NCI-H748 (cell line): ENCODE results near the gene SS18L1.
"Not testable (repeated sequence)": the region's sequence is repeated elsewhere in the genome, so short reads cannot be mapped to it uniquely, and the experiment has no call there.

Experiments
- DNase-seq: peaks from one replicate; lab custom pipeline; 2025; ENCODE audit not compliant: unreplicated experiment; lab: John Stamatoyannopoulos, UW

The SS18L1 gene

DNA sequence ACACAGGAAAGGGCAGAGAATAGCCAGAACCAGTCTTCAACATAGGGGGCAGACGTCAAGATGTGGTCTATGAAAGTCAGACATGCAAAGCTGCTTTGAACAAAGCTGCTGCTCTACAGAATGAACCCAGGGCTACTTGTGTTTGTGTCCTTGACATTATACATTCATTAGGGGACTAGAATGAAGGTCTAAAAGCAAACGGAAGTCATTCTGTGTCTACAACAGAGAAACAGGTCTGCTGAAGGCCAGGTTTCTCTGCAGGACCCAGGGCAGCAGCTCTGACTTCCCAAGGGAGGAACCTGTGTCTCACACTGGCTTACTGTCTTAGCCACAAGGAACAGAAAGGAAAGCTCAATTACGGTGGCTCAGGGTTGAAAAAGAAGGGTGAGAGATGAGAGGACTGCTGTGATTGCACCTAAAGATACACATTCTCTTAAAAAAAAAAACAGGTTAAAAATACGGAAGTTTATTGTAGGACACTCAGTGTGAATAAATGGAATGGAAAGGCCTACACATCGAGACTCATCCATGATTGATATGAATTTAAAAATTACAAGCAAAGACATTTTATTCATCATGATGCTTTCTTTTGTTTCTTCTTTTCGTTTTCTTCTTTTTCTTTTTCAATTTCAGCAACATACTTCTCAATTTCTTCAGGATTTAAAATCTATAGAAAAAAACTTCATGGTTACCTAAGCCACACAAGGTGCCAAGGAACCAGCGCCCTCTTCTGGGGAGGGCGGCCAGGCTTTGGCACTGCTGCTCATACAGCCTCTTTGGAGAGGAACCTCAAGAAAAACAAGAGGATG, 7.1 kb upstream of the SS18L1 start:
- peak; percentile 44 for DNase-seq

DNA sequence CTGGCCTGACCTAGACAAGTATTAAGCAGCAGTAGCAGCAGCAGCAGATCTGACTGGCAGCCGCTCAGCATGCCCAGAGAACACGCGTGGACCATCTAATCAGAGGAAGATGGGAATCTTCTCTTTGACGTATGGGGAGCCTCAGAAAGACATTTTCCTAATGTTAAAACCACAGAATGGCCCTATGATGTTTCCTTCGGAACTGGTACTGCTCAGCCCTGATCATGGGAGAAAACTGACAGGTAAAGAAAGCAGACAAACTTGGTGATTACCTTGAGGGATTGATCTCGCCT, 6.5 kb upstream of the SS18L1 start:
- no peak for DNase-seq

DNA sequence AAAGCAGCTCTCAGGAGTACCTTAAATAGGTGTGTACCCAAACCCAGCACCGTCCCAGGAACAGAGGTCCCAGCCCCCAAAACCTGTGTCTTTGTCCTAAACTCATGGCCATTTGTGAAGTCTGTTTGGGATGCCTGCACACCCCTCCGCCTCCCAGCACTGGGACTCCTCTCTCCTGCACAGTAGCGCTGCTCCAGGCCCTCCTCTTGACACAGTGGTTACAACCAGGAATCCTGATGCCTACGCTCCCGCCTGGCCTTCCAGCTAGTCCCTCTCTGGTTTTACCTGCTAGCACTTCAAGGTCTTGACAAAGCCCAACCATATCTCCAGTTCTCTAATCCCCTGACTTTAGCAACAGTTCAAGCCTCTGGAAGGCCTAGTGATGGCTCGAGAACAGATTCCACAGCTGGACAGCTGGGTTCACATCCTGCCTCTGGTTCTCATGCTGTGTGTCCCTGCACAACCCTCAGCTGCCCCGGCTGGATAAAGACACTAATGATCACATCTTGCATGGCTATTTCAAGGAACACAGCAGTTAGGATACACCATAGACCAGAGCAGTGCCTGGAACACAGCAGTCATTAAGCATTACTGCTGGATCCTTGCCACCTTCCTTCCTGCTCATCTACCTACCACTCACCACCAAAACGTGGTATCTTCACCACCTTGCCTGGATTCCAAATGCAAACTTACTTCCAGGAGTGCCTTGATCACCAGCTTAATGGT, 5.9 kb upstream of the SS18L1 start:
- no peak for DNase-seq

DNA sequence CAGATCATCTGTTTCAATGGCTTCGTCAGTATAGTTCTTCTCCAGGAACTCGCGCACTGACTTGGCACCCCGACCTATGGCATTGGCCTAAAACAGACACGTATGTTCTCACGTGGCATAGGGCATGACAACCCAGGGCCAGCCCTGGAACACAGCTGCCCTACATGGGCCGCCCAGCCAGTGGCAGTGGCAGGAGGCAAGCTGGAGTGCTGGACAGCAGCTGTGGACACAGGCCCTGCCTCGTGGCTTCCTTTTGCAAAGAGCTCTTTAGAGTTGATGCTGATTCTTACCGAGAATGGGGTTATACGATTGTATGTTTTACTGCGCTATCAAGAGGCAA, 5.4 kb upstream of the SS18L1 start:
- no peak for DNase-seq

DNA sequence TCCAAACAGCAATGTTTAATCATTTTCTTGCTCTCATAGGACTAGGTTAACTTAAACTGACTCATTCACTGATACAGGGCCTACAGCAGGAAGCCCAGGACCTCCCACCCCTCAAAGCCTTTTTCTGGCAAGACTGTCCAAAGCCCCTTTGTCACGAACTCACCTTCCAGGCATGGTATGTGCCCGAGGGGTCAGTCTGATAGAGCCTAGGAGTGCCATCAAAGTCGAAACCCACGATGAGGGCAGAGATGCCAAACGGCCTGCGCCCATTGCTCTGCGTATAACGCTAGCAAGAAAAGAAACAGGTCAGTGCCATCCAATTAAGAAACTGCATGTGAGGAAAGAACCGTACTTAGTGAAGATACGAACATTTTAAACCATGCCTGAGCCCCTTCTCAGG, 4.7 kb upstream of the SS18L1 start:
- no peak for DNase-seq

DNA sequence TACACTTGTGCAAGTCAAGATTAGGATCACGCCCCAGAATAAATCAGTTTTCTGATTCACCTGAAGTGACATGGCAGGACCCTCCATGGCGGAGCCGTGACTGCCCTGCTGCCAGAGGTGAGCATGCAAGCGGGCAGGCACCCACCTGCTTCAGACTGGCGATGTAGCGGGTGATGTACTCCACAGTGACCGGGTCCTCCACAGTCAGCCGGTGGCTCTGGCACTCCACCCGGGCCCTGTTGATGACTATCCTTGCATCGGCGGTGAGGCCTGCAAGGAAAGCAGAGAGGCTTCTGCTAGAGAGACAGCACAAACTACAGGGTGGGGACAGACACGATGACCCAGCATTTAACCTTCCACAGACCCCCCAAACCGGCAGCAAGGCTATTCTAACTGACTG, 3.9 kb upstream of the SS18L1 start:
- no peak for DNase-seq

DNA sequence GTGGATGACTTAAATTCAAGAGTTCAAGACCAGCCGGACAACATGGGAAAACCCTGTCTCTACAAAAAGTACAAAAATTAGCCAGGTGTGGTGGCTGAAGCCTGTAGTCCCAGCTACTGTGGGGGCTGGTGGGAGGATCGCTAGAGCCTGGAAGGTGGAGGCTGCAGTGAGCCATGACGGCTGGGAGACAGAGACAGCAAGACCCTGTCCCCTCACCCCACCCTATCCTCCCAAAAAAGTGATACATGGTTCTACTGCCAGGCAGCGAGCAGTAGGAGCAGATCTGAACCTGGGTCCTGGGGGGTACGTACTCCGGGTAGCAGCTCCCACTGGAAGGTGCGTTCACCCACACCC, 2.5 kb upstream of the SS18L1 start:
- no peak for DNase-seq

DNA sequence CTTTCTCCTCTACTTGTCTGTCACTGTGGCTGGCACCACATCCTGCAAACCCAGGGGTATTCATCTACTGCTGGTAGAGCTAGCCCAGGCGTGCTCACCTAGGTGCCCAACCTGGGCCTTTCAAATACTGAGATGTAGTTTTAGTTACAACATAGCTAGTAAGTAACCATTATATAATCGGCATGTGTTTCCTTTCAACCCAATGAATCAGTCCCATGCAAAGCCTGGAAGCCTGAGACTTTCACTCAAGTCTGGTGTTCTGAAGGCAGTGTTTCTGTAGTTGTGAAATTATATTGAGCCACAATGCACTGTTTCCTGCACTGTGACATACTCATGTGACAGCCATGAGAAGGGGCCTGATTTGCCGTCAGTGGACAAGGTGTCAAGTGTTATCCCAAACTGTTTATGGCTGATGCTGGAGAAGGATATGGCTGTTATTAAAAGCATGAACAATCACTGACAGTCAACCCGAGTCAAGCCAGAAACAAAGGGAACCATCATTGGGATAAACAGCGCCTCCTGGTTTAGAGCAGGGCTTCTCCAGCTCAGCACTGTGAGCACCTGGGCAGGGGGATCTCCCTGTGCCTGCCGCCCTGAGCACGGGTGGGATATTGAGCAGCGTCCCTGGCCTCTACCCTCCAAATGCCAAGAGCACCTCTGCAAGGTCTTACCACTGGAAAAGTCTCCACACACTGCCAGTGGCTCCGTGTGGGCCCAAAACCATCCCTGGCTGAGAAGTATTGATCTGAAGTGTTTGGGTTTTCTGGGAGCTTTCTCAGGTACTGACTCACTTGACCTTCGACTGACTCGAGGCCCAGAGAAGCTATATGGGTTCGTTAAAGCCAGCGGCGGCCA, 1.9 kb upstream of the SS18L1 start:
- DNase-seq: peak; percentile 27

DNA sequence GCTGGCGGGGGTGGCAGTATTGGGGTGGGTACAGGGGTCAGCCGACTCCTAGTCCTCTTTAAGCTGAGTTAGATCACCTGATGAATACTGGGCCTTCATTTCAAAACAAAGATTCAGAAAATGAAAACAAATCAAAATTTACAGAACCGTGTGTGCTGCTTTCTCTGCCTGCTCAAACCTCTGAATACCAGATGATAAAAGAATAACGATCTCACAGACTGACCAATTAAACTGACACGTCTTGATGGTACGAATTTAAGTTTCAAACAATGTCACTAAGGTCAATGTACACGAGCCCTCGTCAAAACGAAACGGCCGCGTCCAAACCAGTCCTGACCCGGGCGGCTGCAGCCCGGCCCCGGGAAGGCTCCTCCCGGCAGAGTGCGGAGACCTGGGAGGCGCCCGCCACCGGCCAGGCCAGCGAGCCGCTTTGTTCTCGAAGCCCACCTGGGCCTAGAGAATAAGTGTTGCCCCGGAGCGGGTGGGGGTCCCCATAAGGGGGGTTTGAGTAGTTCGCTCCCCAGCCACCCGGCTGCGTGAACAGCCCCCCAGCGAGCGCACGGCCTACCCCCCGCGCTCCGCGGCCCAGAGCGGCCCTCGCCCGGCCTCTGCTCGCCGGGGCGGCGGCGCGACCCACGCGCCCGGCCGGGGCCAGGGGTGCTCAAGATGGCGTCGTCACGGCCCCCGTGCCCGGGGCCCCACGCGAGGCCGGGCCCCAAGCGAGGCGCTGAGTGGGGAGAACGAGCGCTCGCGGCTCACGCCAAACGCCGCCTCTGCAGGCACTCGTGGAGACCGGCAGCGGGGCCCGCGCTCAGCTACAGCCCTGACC, 1.1 kb upstream of the SS18L1 start:
- peak; percentile 24 for DNase-seq

DNA sequence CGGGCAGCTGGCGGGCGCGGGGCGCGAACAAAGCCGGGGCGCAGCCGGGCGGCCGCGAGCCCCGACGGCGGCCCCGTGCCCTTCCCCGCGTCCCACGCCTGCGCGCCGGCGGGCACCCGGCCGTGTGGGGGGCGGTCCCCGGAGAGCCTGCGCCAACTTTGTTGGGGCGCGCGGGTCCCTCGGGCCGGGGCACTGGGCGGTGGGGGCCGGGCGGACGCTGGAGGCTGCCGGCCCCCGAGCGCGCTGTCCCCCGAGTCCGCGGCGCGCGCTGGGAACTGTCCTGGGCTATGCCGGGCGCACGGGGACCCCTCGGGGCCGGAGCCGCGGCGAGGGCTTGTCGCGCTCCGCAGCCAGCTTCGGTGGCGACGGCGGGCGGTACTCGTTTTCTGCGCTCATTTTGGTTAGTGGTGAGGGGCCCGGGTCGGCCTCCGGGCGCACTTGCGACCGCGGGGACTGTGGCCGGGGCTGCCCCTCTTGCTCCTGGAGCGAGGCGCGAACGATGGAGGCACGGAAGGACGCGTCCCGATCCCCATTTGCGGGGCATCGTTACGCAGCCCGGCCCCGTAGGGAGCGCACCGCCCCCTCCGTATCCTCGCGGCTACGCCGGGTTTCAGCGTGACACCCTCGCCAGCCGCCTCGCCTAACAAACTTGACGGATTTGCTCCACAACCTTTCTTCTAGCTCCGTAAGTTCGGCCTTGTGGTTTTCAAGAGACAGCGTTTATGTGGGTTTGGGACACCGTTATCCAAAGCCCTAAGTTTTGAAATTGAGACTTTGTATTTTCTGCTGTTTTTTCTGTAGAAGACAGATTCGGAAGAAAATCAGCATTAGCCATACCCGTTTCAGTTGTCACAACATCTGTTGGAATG, 622 bp downstream of the SS18L1 start:
- DNase-seq: peak; percentile 48

DNA sequence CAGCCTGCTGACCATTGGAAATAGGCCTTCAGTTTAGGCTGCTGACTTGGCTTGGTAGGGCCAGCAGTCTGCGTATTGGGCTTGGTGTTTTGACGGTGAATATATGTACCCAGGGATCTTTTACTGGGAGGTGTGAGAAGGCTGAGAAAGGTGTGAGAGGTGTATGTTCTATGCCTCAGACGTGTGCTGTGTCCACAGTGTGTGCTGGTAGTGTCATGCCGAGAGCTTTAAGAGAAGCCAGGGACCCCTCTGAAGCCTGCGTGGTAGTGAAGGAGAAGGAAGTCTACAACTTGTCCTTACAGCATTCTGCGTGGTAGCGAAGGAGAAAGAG, 2.1 kb downstream of the SS18L1 start:
- DNase-seq: no peak

DNA sequence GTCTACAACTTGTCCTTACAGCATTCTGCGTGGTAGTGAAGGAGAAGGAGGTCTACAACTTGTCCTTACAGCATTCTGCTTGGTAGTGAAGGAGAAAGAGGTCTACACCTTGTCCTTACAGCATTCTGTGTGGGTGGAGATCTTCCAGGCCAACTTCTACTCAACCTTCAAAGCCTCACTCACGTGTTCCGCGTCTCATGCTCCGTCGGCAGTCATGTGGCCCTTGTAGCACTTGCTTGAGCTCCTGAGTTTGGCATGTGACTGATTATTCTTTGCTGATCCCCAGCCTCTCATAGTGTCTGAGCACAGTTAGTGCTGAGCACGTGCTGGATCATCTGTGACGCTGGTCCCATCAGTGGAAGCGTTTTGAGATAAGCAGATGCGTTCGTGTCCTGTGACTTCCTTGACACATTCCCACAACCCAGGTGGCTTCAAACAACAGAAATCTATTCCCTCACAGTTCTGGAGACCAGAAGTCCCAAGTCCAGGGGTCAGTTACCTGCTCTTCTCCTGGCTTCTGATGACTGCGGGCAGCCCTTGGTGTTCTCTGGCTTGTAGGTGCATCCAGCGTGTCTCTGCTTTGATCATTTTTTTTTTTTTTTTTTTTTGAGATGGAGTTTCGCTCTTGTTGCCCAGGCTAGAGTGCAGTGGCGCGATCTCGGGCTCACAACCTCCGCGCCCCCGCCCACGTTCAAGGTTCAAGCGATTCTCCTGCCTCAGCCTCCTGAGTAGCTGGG, 2.6 kb downstream of the SS18L1 start:
- DNase-seq: no peak

DNA sequence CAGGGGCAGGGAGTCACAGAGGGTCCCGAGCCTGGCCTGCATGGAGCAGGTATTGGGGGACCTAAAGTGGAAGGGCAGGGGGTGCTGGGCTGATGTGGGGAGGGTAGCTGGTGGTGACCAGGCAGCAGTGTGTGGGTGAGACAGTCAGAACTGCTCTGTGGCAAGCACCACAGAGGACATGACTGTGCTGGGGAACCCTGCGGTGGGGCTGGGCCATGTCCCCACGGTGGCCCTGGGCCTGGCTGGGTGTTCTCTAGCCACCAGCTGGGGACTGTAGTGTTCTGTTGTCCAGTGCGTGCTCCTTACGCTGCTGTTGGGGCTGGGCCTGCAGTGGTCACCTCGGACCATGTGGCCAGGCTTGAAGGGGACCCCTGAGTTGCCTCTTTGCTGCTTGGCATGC, 3.6 kb downstream of the SS18L1 start:
- DNase-seq: no peak

DNA sequence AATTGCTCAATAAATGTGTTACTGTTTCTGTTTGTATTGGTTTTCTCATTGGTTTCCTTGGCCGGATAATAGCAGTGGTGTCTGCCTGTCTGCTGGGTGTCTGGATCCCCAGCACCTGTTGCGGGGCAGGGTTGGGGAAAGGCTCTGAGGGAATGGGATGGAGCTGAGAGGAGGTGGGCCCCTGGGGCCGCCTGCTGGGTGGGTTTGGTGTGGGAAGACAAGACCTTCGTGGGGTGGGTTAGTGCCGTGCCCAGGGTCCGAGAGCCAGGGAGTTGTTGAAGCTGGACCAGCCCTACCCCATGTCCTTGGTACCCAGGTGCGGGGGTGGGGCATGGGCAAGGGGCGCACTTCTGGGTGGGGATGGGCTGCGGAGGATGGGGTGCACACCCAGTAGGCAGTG, 4.0 kb downstream of the SS18L1 start:
- DNase-seq: no peak

DNA sequence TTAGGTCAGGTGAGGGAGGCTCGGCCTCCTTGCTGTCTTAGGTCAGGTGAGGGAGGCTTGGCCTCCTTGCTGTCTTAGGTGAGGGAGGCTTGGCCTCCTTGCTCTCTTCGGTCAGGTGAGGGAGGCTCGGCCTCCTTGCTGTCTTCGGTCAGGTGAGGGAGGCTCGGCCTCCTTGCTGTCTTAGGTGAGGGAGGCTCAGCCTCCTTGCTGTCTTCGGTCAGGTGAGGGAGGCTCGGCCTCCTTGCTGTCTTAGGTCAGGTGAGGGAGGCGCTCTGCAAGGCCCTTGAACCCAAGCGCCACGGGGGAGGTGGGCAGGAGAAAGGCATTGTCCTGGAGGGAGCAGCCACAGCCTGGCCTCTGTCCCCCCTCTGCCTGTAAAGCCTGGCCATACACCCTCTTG, 4.8 kb downstream of the SS18L1 start:
- DNase-seq: not testable (repeated sequence)

DNA sequence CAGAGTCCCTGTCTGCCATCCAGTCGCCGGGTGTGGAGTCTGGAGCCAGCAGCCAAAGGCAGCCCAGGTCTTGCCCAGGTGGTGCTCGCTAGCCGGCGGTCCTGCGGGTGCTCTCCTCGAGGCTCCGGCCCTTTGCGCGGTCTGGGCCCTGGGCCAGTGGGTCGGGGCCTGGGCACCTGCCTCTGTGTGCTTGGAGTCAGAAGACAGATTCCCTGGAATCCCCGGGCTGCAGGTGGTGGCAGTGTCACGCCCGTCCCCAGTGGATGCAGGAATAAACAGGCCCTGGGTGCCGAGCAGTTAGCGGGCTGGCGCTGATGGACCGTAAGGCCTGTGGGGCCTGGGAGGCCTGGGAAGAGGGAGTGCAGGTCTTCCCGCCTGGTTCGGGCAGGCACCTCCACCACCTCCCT, 5.3 kb downstream of the SS18L1 start:
- DNase-seq: peak; percentile 13

DNA sequence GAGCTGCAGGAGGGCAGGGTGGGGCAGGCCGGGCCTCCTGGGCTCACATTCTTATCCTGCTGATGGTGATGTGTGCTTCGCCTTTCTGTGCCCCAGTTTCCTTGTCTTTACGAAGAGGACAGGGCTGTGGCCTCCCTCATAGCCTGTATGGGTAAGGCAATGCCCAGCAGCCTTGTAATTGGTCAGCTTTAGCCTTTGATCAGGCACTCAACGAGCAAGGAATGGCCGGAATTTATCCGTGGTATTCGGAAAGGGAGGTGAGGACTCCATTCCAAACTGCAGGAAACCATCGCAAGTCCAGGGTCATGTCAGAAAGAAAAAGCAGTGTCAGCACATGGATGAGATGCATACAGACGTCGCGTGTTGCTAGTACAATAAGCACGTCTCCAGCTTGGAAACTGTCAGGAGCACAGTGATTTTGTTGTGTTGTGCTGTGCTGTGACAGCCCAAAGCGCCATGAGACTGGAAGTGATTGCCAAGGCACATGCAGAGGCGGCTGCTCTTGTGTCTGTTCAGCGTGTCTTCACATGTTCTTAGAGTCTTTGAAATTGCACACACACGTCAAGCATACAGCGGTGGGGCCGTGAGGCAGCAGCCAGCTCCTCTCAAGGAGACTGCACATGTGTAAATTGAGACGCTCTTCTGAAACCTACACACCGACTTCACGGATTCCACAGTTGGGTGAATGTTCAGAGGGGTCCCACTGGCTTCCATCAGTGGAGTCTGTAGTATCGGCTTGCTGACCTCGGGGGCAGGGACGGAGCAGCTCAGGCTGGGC, 6.2 kb downstream of the SS18L1 start:
- no peak for DNase-seq

DNA sequence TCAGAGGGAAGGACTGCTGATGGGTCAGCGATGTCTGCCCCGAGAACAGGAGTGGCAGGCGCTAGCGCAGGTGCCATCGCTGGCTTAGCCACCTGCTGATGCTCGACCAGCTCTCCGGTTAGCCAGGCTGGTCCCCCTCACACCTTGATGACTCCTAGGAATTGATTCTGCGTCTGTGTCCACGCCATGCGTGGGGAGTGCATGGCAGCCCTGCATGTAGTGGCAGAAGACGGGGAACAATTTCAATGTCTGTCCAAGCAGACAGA, 6.7 kb downstream of the SS18L1 start:
- no peak for DNase-seq

DNA sequence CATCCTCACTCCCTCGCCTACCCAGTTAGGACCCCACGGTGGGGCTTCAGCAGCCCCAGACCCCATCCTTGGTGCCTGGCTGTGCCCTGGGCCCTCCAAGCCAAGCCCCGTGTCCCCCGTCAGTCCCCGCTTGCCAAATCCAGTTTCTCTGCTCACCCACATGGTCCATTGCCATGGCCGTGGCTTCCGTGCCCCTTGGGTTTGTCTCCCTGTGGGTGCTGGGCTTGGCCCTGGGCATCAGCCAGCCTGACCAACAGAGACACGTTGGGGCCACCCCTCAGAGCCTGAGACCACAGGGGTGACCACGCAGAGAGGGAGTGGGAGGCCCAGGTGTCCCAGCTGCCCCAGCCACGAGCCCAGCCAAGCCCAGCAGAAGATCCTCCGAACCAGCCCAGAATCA, 7.7 kb downstream of the SS18L1 start:
- DNase-seq: no peak
